ENCODE measurements around the gene FOXG1. TPM values are rescaled to one million over a fixed set of nuclear protein-coding genes. Genes with fewer than 3 reads are reported as not detected.

FOXG1 gene
- total RNA-seq, 1 experiment from 2014 or later = 4.5 TPM

DNA sequence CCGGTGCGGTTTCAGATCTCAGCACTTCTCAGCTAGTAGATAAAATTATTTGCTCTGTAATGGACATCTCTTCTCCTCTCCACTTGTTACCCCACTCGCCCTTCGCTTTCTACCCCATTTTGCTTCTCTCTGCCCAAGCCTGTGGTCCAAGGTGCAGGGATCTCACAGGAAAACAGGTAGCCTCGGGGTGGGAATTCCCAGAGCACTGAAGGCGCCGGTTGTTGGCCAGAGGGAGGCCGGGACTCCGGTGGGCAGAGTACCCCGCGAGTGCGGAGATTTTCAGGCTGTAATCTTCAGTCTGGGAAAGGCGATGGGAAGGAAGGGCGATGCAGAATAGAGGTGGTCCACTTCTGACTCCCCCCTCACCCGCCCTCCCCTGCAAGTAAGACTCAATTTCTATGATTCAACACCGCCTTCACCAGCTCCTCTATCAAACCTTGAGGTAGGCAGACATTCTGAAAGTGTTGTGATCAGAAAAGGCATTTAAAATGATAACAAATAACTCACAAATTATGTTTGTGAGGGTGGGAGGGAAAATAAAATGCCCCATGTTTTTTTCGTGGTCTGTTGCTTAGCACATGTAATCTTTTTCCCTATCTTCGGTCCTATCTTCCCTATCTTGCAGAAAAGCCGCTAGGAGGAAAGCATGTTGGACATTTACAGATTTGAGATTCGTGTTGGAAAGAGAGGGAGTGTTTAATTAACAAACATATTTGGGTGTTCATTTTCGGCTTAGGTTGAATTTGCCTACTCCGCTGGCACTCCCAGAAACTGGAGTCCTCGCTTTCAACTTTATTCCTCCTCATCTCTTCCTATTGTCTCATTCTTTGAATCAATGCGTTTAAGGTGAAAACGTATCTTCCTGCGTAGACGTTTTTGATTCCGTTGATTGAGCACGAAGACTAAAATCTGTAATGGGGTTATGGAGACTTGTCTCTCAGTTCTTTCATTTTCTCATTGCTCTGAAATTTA lies 8.5 kb downstream of the FOXG1 start:
- no peak for DNase-seq (ENCODE audit: low read depth)

DNA sequence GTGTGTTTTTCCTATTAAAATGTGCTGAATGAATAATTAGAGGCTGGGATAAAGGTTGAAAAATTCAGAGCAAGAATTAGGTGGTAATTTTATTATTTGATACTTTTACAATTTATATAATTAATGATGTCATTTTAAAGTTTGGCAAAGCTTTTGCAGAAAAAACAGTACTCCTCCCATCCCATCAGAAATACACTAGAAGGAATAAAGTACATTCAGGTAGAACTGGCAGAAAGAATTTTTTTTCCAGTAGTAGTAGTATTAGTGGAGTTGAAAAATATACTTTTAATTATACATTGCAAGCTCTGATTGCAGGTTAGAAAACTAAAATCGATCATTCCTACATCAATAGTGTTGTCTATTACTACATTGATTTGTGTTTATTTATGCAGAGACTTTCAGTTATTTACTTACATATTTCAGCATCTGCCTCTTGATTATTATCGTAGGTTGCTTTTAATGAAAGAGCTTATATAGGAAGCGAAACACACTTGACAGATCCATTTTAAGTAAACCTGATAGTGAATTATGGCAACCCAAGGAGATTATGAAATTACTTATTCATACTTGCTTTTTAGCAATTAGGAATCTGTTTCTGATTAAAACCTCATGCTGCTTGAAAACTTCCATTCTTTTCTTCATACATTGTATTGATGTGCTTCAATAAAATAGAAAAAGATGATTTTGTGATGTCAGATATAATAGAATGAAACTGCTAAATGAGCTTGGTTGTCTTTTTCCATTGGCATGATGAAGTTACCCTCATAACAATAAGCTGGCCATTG lies 10.1 kb downstream of the FOXG1 start:
- no peak for DNase-seq (ENCODE audit: low read depth)

DNA sequence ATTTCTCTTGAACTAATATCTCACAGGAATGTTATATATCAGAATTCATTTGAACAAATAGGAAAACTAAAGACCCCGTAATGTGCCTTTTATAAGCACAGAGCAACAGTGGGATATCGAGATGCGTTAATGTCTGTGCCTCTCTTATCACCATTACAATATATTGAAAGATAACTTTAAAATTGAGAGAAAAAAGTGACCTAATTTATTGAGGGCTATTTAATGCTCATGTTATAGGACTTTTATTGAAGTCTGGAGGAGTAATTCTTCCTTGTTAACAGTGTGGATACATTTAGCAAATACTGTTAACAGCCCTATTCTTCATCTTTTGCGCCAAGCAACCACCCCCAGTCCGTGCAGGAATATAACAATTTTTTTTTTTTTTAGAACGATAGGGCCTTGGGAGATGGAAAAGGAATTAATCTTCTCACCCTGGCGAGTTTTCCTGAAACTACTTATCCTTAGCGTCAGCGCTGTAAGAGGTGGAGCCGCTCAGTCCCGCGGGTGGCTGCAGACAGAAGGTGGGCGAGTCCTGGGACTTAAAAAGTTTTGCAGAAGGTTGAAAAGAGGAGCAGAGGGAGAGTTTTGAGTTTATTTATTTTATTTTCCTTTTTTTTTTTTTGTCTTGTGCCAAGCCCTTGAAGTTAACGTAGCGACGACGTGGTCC lies 11.0 kb downstream of the FOXG1 start:
- DNase-seq (ENCODE audit: low read depth) = no peak

DNA sequence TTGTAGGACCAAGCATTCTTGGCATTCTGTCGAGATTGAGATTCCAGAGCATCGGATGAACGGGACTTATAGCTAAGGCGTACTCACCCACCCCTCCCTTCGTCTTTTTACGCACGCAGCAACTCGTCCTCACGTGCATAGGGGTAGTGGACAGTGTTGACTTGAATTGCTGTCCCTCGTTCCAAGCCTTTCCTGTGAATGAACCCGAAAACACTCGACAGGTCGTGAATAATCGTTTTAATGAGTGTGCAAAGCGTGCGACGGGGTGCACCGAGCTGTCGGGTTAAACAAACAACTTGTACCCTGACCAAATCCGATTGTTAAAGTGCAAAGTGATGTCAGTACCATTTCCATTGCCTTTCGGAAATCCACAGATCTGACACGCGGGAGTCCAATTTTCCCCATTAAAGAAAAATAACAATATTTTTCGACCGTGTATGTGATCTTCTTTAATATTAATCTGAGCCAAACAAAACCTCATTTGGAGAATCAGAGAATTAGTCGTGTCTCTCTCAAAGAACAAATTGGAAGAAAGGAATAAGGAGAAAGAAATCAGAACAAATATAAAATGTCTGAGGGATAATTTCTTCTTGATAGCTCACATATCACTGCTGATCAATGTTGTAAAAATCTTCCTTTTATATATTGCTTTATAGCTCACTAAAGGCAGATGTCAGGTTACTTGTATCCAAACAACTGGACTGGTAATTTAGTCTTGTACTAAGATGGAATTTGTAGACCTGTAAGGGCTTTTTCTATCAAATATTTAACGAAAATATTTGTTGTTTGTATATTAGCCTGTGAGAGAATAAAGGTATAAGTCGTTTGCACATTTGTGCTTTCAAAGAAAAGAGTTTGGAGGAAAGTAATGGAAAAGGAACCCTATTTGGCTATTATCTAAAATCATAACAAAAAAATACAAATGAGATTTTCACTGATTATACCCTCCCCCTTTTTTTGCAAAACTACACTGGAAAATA lies 11.8 kb downstream of the FOXG1 start:
- DNase-seq (ENCODE audit: low read depth) = no peak

DNA sequence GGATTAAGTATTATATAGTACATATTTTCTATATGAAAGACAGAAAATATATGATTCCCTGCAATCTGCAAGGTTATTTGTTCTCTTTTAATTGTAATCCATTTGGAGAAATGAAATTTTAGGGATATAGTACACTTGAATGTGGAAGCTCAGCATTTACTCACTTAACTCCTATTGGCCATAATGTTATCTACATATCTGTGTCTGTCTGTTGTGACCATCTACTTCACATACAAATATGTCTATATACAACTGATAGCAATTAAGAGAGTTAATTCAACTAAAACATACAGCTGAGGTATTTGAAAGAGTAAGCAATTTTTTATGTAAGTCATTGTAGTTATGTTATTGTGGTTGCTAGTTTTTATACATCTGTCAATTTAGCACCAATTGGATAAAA lies 12.9 kb downstream of the FOXG1 start:
- no peak for DNase-seq (ENCODE audit: low read depth)

DNA sequence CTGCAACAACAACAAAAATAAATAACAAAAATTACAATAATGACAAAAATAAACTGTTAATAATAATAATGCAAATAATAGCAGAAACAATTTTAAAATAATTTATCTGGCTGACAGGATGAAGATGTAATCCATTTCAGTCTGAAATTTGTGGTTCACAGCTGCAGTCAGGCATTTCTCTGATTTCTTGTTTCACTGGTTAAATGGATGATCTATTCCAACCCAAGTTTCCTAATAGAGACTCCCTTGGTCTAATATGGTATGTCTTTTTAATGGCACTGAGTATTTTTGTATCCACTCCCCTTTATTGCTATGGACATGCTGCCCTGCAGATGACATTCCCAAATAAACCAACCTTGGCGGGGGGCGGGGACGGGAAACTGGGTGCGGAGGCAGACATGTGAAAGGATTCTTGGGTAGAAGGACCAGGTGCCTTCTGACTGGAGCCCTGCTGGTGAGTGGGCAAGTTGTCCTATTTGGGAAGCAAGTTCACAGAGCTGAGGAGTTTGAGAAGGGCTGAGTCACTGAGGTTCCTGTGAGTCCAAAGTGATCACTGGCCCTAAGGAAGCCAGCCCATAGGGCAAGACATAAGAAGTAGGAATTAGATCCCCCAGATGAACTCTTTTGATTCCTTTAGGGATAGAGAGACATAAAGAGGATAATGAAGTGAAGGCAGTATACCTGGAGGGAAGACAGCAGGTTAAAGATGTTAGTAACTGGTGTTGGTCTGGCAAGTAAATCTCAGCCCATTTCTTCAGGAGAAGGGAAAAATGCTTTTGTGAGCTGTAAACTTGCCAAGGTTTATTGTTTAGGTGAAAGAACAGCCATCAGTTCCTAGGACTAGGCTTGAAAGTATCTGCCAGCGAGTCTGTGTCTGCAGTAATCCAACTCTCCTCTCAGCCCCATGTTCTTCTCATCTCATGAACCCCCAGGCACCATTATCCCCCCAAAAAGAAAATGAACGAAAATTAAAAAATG lies 14.5 kb downstream of the FOXG1 start:
- peak; percentile 33 for DNase-seq (ENCODE audit: low read depth)

DNA sequence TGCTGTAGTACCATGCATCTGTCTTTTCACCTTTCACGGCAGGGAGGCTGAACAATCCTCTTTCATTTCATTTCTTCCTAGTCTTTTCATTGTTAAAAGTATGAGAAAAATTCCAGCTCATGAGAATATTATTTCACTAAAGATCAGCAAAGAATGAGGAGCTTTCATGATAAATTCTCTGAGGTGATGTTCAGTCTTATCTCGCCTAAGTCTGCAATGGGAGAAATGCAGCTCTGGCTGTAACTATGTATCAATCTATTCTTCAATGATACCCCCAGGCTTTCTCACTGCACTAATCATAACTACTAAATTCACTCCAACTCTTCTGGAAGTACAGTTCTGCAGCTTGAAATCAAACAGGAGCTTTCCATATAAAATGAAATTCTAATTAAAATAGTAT lies 15.7 kb downstream of the FOXG1 start:
- no peak for DNase-seq (ENCODE audit: low read depth)

DNA sequence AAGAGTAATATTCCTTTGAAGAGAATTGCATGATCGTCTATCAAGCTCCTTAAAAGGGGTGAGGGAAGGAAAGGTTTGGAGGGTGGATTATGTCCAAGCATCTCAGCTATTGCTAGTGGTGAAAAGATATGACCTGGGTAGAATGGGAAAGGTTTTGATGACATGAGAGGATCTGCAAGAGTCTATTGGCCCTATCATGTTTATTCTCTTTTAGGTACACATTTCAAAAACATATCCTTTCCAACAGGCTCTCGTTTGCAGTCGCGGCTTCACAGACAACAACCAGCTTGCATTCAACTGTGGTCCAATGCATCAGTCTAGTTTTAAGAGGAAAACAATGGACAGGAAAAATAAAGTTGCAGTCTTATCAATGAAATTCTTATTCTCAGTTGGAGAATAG lies 17.1 kb downstream of the FOXG1 start:
- no peak for DNase-seq (ENCODE audit: low read depth)

DNA sequence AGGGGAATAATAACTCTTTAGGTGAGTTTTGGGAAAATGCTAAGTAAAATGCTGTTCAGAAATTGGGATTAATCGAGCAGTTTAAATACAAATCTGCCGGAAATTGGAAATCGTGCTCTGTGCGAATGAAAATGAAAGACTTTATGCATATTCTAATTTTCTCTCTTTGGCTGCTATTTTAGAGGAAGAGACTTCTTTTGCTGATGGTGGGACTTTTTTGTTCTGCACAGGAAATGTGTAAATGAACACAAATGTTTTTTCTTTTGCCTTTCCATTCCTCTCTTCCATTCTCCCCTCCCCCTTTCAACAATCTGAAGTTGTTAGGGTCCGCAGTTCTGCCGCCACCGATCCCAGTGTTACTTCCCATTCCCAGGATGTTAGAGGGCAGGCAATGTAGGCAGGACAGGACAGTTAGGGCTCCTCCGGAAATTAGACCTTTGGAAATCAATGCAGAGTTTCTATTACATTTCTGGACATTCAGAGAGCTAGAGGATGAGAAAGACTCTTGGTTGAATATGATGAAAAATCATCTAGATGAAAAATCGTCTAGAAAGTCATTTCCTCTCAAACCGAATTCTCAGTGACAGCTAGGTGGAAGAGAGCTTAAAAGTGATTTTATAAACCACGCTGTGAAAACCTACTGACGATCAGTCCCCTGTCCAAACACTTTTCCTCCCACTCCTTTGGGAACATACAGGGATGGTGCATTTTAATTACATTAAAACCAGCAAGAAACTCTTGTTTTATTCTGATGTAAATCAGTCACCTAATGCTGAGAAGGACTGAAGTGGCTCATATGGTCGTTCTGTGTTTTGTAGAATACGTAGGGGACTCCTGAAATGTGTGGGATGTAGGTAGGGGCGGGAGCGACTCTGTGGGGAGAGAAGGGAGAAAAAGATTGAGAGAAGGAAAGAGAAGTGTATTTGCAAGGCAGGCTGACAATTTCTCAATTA lies 17.8 kb downstream of the FOXG1 start:
- DNase-seq (ENCODE audit: low read depth) = no peak

DNA sequence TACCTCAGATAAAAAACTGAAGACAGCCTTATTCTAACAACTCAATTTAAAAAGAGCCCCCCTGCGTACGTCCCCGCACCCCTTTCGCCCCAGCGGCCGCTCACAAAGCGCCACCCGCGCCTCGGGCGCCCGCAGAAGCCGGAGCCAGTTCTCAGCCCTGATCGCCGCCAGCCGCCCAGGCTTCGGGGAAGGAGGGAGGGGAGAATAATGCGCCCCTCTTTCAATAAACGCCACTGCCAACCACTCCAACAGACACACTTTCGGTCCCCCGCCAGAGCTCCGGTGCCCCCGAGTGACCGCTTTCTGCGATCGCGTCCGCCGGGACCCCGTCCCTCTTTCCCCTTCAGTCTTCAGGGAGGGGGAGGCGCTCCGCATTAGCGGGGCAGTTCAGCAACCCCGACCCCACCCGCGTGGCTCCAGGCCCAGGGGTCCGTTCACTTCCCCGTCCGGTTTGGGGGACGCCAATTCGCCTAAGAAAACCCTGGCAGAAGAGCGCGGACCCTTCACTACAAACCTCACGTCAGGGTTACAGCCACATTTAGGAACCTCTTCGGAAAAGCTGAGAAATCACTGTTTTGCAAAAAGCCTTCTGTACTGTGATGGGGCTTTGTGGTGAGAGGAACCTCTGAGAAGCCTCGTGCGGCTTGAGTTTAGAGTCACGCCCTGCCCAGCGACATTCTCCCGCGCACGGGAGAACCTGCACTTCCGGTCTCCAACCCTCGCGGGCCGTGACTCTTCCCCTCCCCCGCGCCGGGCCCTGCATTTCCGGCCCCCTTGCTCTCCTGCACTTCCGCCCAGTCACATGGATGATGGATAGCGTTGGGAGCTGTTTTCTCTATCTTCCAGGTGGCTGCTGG lies 18.7 kb downstream of the FOXG1 start:
- DNase-seq (ENCODE audit: low read depth) = peak; percentile 93

DNA sequence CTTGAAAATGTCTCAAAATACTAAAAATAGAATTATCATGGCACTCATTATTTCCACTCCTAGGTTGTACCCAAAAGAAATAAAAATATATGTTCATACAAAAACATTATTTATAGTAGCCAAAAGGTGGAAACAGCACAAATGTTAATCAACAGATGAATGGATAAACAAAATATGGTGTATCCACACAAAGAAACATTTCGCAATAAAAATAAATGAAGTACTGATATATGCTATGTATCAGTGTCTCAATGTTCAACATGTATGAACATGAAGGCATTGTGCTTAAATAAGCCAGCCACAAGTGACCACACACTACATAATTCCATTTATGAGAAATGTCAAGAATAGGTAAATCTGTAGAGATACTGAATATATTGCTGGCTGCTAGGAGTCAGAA lies 40.9 kb downstream of the FOXG1 start:
- DNase-seq (ENCODE audit: low read depth) = no peak

DNA sequence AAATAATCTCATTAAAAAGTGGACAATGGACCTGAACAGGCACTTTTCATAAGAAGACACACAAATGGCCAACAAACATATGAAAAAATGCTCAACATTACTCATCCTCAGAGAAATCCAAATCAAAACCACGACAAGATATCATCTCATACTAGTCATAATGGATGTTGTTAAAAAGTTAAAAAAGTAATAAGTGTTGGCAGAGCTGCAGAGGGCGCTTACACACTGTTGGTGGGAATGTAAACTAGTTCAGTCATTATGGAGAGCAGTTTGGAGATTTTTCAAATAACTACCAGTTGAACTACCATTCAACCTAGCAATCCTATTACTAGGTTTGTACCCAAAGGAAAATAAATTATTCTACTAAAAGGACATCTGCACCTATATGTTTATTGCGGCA lies 47.2 kb downstream of the FOXG1 start:
- DNase-seq (ENCODE audit: low read depth) = no peak
